SU-DHL-6 (cell line): ENCODE data around the gene UQCRC1.

ENCODE experiments used
- EZH2phosphoT487 ChIP-seq: fragments of 200-600 bp; sonication (generic), shearing (Covaris generic); conservative IDR thresholded peaks from 2 replicates; pipeline ENCODE4 v1.6.1; 2018; ENCODE audit warnings: mild to moderate bottlenecking, antibody characterized with exemption, low read length, moderate library complexity, mixed read lengths
- TF ChIP-seq, protein P1 (sequence below): fragments of 200-600 bp; sonication (generic); IDR thresholded peaks from one replicate; pipeline ENCODE4 v1.5.1; 2017; ENCODE audit warnings: antibody characterized with exemption, mild to moderate bottlenecking, low read length, moderate library complexity; ENCODE audit not compliant: insufficient read depth, poor library complexity, severe bottlenecking

DNA sequence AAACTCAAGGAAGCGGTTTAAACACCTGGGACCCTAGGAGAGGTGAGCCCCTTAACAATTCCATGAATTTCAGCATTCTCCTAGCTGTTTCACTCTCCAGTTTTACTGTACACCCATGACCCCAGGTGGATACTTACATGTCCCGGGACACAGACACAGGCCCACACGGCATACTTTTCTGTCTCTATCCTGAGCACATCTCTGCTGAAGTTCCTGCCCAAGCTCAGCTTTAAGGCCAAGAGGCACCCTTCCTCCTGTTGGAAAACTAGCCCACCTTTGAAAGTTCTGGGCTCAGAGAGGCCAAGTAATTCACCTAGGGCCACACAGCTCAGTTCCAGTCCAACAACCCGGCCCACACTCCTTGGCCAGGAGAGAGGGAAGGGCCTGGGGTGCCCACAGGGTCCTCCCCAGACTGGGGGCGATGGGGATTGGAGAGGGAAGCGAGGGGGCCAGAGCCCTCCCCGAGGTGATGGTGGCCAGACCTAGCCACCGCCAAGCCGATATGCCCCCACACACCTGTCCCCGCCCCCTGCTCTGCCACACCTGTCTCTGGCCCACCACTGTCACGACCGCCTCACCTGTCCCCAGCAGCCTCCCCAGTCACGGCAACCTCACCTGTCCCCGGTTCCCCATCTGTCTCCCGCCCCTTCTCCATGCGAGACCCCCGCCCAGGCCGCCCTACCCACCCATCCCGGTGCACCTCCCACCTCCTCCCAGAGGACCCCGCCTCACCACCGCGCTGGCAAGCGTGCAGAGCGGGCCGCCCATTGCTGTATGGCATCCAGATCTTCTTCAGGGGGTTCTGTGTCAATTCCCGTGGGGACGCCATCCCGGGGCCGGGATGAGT lies 53.3 kb downstream of the UQCRC1 start:
- TF ChIP-seq, protein P1, sequence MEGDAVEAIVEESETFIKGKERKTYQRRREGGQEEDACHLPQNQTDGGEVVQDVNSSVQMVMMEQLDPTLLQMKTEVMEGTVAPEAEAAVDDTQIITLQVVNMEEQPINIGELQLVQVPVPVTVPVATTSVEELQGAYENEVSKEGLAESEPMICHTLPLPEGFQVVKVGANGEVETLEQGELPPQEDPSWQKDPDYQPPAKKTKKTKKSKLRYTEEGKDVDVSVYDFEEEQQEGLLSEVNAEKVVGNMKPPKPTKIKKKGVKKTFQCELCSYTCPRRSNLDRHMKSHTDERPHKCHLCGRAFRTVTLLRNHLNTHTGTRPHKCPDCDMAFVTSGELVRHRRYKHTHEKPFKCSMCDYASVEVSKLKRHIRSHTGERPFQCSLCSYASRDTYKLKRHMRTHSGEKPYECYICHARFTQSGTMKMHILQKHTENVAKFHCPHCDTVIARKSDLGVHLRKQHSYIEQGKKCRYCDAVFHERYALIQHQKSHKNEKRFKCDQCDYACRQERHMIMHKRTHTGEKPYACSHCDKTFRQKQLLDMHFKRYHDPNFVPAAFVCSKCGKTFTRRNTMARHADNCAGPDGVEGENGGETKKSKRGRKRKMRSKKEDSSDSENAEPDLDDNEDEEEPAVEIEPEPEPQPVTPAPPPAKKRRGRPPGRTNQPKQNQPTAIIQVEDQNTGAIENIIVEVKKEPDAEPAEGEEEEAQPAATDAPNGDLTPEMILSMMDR, result no peak
- no peak for TF ChIP-seq EZH2phosphoT487
